NT2/D1 (cell line): ENCODE results near the gene TAAR9.

ENCODE experiments used
- SUZ12 ChIP-seq: IDR thresholded peaks from 2 replicates; pipeline ENCODE4 v1.6.1; 2011; ENCODE audit not compliant: insufficient read length, insufficient read depth; ENCODE audit errors: extremely low read depth
- YY1 ChIP-seq: IDR thresholded peaks from 2 replicates; pipeline ENCODE4 v1.6.1; 2011; ENCODE audit not compliant: insufficient read length, insufficient read depth
- ZNF274 ChIP-seq: IDR thresholded peaks from 2 replicates; pipeline ENCODE4 v1.6.1; 2011; ENCODE audit warnings: mild to moderate bottlenecking, low read depth, low read length

DNA sequence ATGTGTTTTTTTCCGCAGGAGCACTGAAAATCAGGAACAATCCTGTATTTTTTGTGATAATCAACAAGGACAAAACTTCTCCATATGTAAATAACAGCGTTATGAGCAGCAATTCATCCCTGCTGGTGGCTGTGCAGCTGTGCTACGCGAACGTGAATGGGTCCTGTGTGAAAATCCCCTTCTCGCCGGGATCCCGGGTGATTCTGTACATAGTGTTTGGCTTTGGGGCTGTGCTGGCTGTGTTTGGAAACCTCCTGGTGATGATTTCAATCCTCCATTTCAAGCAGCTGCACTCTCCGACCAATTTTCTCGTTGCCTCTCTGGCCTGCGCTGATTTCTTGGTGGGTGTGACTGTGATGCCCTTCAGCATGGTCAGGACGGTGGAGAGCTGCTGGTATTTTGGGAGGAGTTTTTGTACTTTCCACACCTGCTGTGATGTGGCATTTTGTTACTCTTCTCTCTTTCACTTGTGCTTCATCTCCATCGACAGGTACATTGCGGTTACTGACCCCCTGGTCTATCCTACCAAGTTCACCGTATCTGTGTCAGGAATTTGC is 32.2 kb downstream of the TAAR9 start, which contains the start of gene TAAR6:
- TF ChIP-seq ZNF274 (no peak), SUZ12 (no peak), YY1 (no peak)
